GM18507 (cell line): ENCODE data around the gene INF2.

ENCODE experiments used
- DNase-seq: peaks from one replicate; pipeline ENCODE4 v3.0.0; 2011; ENCODE audit warnings: low read depth; ENCODE audit not compliant: insufficient read length; ENCODE audit errors: extremely low spot score
- FAIRE-seq: peaks from 2 replicates; lab custom pipeline; 2011; peaks lifted over from hg19 to GRCh38; lab: Jason Lieb, UNC

INF2 gene

GRCh38 chr14:104756477-104757237, 67.2 kb downstream of the INF2 start:
- FAIRE-seq (no peak), DNase-seq (no peak)

- DNase-seq (no peak), FAIRE-seq (no peak)
These were observed 67.8 kb downstream of the INF2 start for GRCh38 chr14:104757238-104757585.

GRCh38 chr14:104757681-104758392, 68.4 kb downstream of the INF2 start:
- FAIRE-seq: no peak
- no peak for DNase-seq

GRCh38 chr14:104758981-104759969, 69.9 kb downstream of the INF2 start:
- FAIRE-seq: no peak
- no peak for DNase-seq

GRCh38 chr14:104765517-104765916, 76.1 kb downstream of the INF2 start:
- FAIRE-seq (no peak), DNase-seq (no peak)

- no peak for DNase-seq
- FAIRE-seq: no peak
These were observed 76.9 kb downstream of the INF2 start for GRCh38 chr14:104766256-104766862.

GRCh38 chr14:104766863-104767633, 77.6 kb downstream of the INF2 start:
- DNase-seq: no peak
- FAIRE-seq: no peak

- no peak for FAIRE-seq
These were observed 78.2 kb downstream of the INF2 start for GRCh38 chr14:104767634-104767918.

GRCh38 chr14:104768437-104769323, 79.3 kb downstream of the INF2 start:
- DNase-seq: peak; percentile 77
- peak; percentile 82 for FAIRE-seq

More at GRCh38 chr14:104767634-104767918, 78.2 kb downstream of the INF2 start:
- DNase-seq: no peak

GRCh38 chr14:104769324-104770071, 80.1 kb downstream of the INF2 start:
- no peak for DNase-seq
- FAIRE-seq: no peak

GRCh38 chr14:104770072-104770579, 80.7 kb downstream of the INF2 start:
- FAIRE-seq: no peak
- DNase-seq: no peak

GRCh38 chr14:104770851-104771272, 81.4 kb downstream of the INF2 start:
- FAIRE-seq (peak; percentile 29), DNase-seq (no peak)

- FAIRE-seq: no peak
These were observed 82.0 kb downstream of the INF2 start for GRCh38 chr14:104771374-104771773.

More at GRCh38 chr14:104771374-104771773, 82.0 kb downstream of the INF2 start:
- no peak for DNase-seq
